HG03139 (cell line): ENCODE data around the gene FKBP1B.
"Not testable (repeated sequence)": the region's sequence is repeated elsewhere in the genome, so short reads cannot be mapped to it uniquely, and the experiment has no call there.

Experiments
- ATAC-seq: cut with Tn5 transposase; IDR thresholded peaks from one replicate; pipeline ENCODE4 v1.9.1; 2021; ENCODE audit not compliant: unreplicated experiment

FKBP1B gene

GRCh38 chr2:24100732-24101131, 51.2 kb downstream of the FKBP1B start:
- not testable (repeated sequence) for ATAC-seq

DNA sequence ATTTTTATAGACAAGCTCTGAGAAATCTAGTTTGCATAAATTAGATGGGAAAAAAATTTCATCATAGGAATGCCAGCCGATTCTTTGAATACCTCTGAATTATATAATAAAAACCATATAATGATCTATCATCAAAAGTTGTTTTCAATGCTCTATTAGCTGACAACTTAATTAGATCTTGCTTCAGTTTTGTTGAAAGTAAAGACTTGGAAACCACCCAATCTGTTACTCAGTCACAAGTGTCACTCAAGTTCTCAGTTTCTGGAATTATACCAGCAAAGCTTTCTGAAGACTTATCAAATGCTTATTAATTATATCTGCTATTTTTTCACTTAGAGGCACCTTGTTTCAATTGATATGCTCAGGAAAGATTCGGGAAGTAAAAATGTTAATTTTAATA, 52.5 kb downstream of the FKBP1B start:
- ATAC-seq = no peak

GRCh38 chr2:24102677-24103076, 53.1 kb downstream of the FKBP1B start:
- ATAC-seq = no peak

DNA sequence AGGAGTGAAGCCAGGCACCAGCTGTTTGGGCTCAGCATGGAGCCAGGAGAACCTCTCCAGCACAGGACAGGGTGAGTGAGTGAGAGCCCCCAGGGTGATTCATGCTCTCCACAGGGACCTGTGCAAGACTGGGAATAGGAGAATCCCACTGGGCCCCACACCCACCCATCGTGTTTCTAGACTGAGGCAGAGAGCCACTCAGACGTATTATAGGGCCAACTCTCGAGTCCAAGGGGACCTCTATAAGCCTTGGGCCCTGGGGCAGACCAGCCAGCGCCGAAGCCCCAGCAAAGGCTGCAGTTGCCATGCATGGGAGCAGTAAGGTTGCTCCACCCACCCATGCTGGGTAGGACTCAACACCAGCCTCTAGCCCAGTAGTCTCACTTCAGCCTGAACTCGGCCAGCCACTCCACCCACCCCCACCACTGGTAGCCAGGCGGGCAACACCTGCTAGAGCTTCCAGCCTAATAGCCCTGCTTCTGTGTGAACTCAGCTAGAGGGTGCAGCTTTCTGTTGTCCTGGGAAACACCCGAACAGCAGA, 54.6 kb downstream of the FKBP1B start:
- ATAC-seq = no peak

DNA sequence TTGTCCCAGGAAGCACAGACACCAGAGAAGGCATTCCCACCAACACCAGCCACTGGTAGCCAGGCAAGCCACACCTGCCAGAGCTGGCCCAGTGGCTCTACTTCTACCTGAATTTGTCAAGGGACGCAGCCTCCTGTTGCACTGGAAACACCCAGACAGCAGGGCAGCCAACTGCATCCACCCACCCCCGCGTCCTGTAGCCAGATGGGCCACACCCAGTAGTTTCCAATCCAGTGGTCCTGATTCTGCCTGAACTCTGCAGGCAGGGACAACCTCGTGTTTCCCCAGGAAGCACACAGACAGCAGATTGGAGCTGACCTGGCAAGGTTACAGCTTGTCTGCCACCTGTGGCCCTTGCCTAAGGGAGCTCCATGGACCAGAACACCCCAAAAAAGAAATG, 55.4 kb downstream of the FKBP1B start:
- ATAC-seq = no peak

DNA sequence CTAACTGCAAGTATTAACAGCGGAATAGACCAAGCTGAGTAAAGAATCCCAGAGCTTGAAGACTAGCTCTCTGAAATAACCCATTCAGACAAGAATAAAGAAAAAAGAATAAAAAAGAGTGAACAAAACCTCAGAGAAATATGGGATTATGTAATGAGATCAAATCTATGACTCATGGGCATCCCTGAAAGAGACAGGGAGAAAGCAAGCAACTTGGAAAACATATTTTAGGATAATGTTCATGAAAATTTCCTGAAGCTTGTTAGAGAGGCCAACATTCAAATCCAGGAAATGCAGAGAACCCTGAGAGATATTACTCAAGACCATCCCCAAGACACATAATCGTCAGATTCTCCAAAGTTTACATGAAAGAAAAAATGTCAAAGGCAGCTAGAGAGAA, 56.3 kb downstream of the FKBP1B start:
- ATAC-seq = no peak

DNA sequence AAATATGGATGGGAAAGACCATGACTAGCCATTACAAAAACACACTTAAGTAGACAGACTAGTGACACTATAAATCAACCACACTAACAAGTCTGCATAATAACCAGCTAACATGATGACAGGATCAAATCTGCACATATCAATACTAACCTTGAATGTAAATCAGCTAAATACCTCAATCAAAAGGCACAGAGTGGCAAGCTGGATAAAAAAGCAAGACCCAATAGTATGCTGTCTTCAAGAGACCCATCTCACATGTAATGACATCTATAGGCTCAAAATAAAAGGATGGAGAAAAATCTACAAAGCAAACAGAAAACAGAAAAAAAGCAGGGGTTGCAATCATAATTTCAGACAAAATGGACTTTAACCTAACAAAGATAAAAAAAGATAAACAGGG, 57.2 kb downstream of the FKBP1B start:
- no peak for ATAC-seq

DNA sequence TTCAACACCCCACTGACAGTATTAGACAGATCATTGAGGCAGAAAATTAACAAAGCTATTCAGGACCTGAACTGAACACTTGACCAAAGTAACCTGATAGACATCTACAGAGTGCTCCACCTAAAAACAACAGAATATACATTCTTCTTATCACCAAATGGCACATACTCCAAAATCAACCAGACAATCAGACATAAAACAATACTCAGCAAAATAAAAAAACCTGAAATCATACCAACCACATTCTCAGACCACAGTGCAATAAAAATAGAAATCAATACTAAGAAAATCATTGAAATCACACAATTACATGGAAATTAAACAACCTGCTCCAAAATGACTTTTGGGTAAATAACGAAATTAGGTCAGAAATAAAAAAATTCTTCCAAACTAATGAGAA, 57.8 kb downstream of the FKBP1B start:
- ATAC-seq = no peak

GRCh38 chr2:24109431-24109830, 59.9 kb downstream of the FKBP1B start:
- ATAC-seq = not testable (repeated sequence)

DNA sequence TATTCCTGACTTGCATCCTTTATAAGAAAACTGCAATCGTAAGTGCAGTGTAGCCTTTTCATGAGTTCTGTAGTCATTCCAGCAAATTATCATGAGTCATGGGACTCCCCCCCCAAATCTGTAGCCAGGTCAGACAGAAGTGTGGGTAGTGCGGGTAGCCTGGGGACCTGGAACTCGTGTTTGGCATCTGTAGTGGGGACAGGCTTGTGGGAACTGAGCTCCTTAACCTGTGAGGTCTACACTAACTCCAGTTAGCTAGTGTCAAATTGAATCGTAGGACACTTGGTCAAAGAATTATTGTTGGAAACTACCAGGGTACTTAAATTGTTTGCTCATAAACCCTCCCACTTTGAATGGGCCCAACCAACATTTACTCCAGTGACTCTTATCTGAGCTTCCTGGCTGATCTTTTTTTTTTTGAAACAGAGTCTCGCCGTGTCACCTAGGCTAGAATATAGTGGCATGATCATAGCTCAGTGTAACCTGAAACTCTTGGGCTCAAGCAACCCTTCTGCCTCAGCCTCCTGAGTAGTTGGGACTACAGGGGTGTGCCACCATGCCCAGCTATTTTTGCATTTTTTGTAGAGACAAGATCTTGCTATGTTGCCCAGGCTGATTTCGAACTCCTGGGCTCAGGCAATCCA, 61.2 kb downstream of the FKBP1B start:
- ATAC-seq = no peak

DNA sequence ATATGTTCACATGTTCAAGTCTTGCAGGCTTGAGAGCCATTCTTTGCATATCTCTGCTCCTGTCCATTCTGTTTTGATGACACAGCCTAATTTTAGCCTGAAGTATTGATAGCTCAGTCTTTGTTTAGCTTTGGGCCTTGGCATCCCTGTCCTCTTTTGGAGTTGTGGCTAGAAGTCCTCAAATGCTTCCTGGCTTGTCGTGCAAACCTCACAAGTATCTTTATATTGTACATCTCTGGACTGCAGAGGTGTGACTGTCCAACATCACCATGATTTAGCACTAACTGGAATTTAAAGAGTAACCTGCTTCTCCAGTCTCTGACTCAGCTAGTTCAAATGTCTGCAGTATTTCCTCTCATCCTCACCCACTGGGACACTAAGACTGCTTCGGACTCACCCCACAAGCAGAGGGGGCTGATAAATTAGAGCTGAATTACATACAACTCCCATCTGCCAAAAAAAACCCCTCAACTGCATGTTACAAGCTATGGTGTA, 61.9 kb downstream of the FKBP1B start:
- no peak for ATAC-seq
